Hair follicular keratinocyte (primary cell): ENCODE results near the gene ZNF84. TPM values are rescaled to one million over a fixed set of nuclear protein-coding genes. Genes with fewer than 3 reads are reported as not detected.

Experiments used
- total RNA-seq: library from RNA; depleted of rRNA; stranded (reverse); fragments of >200 nt; gene quantifications from 2 replicates; pipeline ENCODE4 v1.2.3, GENCODE V29; 2015

ZNF84 gene
- 7.0 and 17.6 TPM in 2 replicates for total RNA-seq

GRCh38 chr12:133037207-133038005 lies at the start of gene ZNF84:
Gene ZNF84 (plus strand): TSS chr12:133037509. CDS start chr12:133041468, 3,959 bp downstream.

DNA sequence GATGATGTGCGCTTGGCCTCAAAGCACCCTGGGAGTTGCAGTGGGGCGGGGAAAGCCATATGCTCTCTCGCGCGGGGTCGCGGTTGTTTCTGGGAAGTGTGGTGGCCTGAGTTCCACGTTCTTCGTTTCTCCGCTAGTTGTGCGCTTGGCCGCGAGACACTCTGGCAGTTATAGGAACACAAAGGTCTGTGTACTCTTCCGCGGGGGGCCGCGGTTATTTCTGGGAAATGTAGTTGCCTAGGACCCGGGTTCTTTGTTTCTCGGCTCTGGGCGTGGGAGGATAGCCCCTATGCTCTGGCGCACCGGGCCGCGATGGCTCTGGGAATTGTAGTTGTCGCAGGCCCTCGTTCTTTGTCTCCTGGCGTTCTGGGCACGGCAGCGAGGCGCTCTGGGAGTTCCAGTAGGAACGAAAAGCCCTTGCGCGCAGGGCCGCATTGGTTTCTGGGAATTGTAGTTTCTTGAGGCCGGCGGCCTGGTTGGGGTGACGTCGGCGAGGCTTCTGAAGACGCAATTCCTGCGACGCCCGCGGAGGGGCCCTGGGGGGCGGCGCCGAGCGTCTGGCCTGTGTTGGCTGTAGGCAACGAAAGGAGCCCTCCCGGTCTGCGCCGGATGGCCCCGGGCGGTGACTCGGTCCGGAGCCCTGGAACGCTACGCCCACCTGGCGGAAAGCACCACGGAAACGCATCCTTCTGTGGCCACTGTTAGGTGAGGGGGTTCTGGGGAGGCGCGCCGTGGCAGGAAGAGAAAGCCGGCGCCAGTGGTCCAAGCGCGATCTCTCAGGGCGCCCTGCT lies 43.3 kb downstream of the ZNF84 start, which contains the start of gene ZNF140:
TSS of gene ZNF140 (plus strand) at position 556 of the 791 bp plus-strand sequence. CDS start 398 bp downstream, outside the sequence.

Other genes starting within 250 kb of the ZNF84 start
- gene GOLGA3, start 208.6 kb upstream of the ZNF84 start, total RNA-seq = 39.9 and 56.2 TPM in 2 replicates
- 24.0 and 26.2 TPM in 2 replicates for gene CHFR, start 149.9 kb upstream of the ZNF84 start, total RNA-seq
- gene ZNF605, start 81.2 kb upstream of the ZNF84 start, total RNA-seq = 2.8 and 3.7 TPM in 2 replicates
- gene ZNF26, start 51.1 kb upstream of the ZNF84 start, total RNA-seq = 1.8 and 3.9 TPM in 2 replicates
- gene ZNF140, start 43.4 kb downstream of the ZNF84 start, total RNA-seq = 10.0 and 10.4 TPM in 2 replicates
- gene ZNF891, start 92.8 kb downstream of the ZNF84 start, total RNA-seq = 0.11 and 0.23 TPM in 2 replicates
- gene ZNF10, start 93.1 kb downstream of the ZNF84 start, total RNA-seq = 3.4 and 8.4 TPM in 2 replicates
- gene ZNF268, start 144.0 kb downstream of the ZNF84 start, total RNA-seq = 11.9 and 13.5 TPM in 2 replicates
- not detected in 2 replicates for gene ANHX, start 198.4 kb downstream of the ZNF84 start, total RNA-seq